Testis (tissue), 2 donors: ENCODE measurements around the gene TBCD.

Experiments used
- CTCF ChIP-seq, 3 experiments: fragments of 450-650 bp in 2 of 3; fragments of 200-600 bp in 1 of 3; sonication (generic) in 1 of 3; IDR thresholded peaks; one replicate each; pipeline ENCODE4 v1.5.1; 2016 to 2019; ENCODE audit warnings: antibody characterized with exemption in 3 of 3, mild to moderate bottlenecking in 2 of 3, moderate library complexity in 1 of 3
- POLR2A ChIP-seq: fragments of 450-650 bp; IDR thresholded peaks from one replicate; pipeline ENCODE4 v1.6.1; 2017; ENCODE audit warnings: antibody characterized with exemption, mild to moderate bottlenecking, moderate library complexity

- no peak for TF ChIP-seq CTCF (IDR thresholded peaks at IDR 0.05)
- no peak for TF ChIP-seq POLR2A
Measured at GRCh38 chr17:82890339-82890730, 138.5 kb downstream of the TBCD start.
